ENCODE measurements around the gene SNAP47.

DNA sequence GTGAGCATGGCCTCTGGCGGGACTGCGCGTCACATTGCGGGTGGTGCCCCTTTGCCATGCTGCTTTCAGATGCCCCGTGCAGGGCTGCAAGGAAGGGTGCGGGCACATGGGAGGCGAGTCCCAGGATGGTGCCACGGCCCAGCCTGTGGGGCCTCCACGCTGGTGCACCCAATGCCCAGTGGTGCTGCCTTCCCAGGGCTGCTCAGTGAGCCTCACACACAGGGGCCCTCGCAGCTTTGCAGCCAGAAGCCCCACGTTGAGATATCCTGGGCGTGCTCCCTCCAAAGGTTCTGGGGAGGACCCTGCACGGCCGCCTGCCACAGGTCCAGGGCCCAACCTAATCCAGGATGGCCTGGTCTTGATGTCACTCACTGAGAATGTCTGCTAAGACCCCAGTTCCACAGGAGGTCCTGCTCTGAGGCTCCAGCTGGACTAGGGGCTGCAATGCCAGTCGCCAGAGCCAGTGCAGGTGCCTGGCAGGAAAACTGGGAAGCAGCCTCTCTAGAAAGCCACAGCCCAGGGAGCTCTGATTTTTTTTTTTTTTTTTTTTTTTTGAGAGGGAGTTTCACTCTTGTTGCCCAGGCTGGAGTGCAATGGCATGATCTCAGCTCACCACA, 46.2 kb downstream of the SNAP47 start:
- TF ChIP-seq EZH2phosphoT487 (IDR thresholded peaks at IDR 0.05; ENCODE audit: insufficient read depth, low read depth) (no peak), EZH2 (IDR thresholded peaks at IDR 0.05; ENCODE audit: insufficient read depth, poor library complexity, severe bottlenecking) (no peak)

All from GM23248 (cell line).